CD8-positive, alpha-beta memory T cell (primary cell): ENCODE measurements around the gene OSMR. TPM values are rescaled to one million over a fixed set of nuclear protein-coding genes. Genes with fewer than 3 reads are reported as not detected.
A peak's percentile ranks its signal among the peaks of the same experiment; 100 is the strongest.

Source experiments
- CTCF ChIA-PET: fragments of 350-600 bp; sonication (Branson Sonifier 250); formaldehyde crosslinking; loops from one replicate; lab custom pipeline; 2021; ENCODE audit warnings: antibody characterized with exemption; lab: Charles Lee
- POLR2A ChIA-PET: fragments of 350-600 bp; sonication (Branson Sonifier 250); formaldehyde crosslinking; loops from one replicate; lab custom pipeline; 2021; ENCODE audit warnings: antibody characterized with exemption; lab: Charles Lee
- DNase-seq, 5 donors: peaks; one replicate each; pipeline versions ENCODE4 v3.0.0 to v3.0.0-alpha.2; 2020 to 2022; ENCODE audit warnings: mixed read lengths in 1 of 5
- H3K27ac ChIP-seq: one replicate; pipeline ENCODE4 v1.7.0; 2013; ENCODE audit warnings: low read depth, mild to moderate bottlenecking, low read length, moderate library complexity
- H3K27me3 ChIP-seq: 2 replicates; pipeline ENCODE4 v1.7.0; 2013; ENCODE audit warnings: low read length, mild to moderate bottlenecking; ENCODE audit not compliant: insufficient read depth, poor library complexity, severe bottlenecking
- H3K36me3 ChIP-seq: 2 replicates; pipeline ENCODE4 v1.7.0; 2013; ENCODE audit warnings: mild to moderate bottlenecking, low read length, moderate library complexity; ENCODE audit not compliant: insufficient read depth
- H3K4me1 ChIP-seq: 2 replicates; pipeline ENCODE4 v1.7.0; 2013; ENCODE audit warnings: mild to moderate bottlenecking, low read length, moderate library complexity; ENCODE audit not compliant: insufficient read depth
- H3K4me3 ChIP-seq: 2 replicates; pipeline ENCODE4 v1.7.0; 2013; ENCODE audit warnings: mild to moderate bottlenecking, low read length
- H3K9me3 ChIP-seq: 2 replicates; pipeline ENCODE4 v1.7.0; 2013; ENCODE audit warnings: mild to moderate bottlenecking, low read length
- H3K27ac Mint-ChIP-seq, 8 donors: one replicate each; pipeline ENCODE4 v1.8.0; 2020 to 2021; ENCODE audit warnings: mixed read lengths in 8 of 8, mild to moderate bottlenecking in 6 of 8, inconsistent platforms in 3 of 8, moderate library complexity in 3 of 8
- H3K27me3 Mint-ChIP-seq, 2 donors: one replicate each; pipeline ENCODE4 v1.8.0; 2020 to 2021; ENCODE audit warnings: mixed read lengths in 2 of 2, mild to moderate bottlenecking in 1 of 2, moderate library complexity in 1 of 2
- H3K36me3 Mint-ChIP-seq, 3 donors: one replicate each; pipeline ENCODE4 v1.8.0; 2020 to 2021; ENCODE audit warnings: mixed read lengths in 3 of 3, inconsistent platforms in 1 of 3, mild to moderate bottlenecking in 1 of 3
- H3K4me1 Mint-ChIP-seq, 3 donors: one replicate each; pipeline ENCODE4 v1.8.0; 2020 to 2021; ENCODE audit warnings: mixed read lengths in 3 of 3, inconsistent platforms in 1 of 3, mild to moderate bottlenecking in 1 of 3
- H3K4me3 Mint-ChIP-seq, 7 donors: one replicate each; pipeline ENCODE4 v1.8.0; 2020 to 2021; ENCODE audit warnings: mixed read lengths in 7 of 7, mild to moderate bottlenecking in 6 of 7, moderate library complexity in 4 of 7, inconsistent platforms in 2 of 7
- H3K9me3 Mint-ChIP-seq, 5 donors: one replicate each; pipeline ENCODE4 v1.8.0; 2020 to 2022; ENCODE audit warnings: mixed read lengths in 5 of 5, mild to moderate bottlenecking in 3 of 5, moderate library complexity in 2 of 5, inconsistent platforms in 1 of 5
- polyA plus RNA-seq: library from polyadenylated mRNA; unstranded; fragments of 300-500 nt; fragmentation: Illumina TruSeq; gene quantifications from one replicate; pipeline ENCODE4 v1.2.3, GENCODE V29; 2021
- total RNA-seq, 2 experiments: library from RNA; stranded (reverse); gene quantifications; one replicate each; pipeline ENCODE4 v1.2.3, GENCODE V29; 2021

The OSMR gene
- total and polyA plus RNA-seq, 3 experiments from 2014 or later = not detected

DNA sequence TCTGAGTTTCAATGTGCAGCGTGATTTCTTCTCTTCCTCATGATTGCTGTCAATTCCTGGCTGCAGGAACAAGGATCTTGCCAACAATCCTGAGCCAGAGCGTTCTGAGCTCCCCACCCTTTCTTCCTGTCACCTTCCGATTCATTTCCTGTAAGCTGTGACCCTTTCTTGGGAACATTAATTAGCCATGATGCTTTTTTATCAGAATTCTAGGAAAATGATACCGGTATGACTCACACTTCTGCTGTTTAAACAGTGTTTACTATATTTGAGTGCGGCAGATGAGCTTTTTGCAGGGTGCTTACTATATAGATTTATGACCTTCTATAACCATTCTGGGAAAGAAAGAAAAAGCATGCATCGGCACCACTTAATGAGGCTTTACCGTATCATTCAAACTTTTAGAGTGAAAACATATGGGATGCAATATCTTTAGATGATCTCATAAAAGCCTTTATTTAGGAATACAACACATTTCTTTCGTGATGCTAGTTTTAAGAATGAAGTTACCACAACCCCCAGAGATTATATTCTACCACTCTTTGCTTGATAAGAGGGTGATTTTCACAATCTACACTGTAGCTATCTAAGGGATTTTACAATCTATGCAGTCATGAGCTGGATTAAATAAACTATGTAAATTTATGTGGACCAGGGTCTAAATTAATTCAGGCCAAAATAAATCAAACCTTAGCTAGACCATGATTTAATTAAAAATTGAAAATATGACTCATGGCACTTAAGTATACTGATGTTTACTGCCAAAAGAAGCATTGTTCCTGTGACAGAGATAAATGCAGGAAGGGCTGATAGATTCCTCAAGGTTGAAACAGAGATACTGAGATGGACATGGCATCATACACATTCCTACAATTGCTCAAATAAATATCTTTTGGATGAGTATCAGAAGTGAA is 38.0 kb upstream of the OSMR start:
- CTCF ChIA-PET = no interaction called here
- no peaks in the 10 kb centered on the region for H3K4me1 ChIP-seq
- Mint-ChIP-seq H3K27me3 (peaks cover 15 to 38% of the 10 kb centered on the region in 2 donors), H3K9me3 (peaks cover 0 to 2% (median 0%) of the 10 kb centered on the region in 5 donors), H3K4me1 (no peaks in the 10 kb centered on the region), H3K4me3 (no peak overlapping the region), H3K36me3 (no peaks in the 10 kb centered on the region), H3K27ac (no peak overlapping the region)
- DNase-seq = no peak
- no peaks in the 10 kb centered on the region for H3K9me3 ChIP-seq
- H3K27me3 ChIP-seq = no peaks in the 10 kb centered on the region
- POLR2A ChIA-PET = no interaction called here
- no peaks in the 10 kb centered on the region for H3K36me3 ChIP-seq
- no peak overlapping the region for H3K4me3 ChIP-seq
- no peak overlapping the region for H3K27ac ChIP-seq

DNA sequence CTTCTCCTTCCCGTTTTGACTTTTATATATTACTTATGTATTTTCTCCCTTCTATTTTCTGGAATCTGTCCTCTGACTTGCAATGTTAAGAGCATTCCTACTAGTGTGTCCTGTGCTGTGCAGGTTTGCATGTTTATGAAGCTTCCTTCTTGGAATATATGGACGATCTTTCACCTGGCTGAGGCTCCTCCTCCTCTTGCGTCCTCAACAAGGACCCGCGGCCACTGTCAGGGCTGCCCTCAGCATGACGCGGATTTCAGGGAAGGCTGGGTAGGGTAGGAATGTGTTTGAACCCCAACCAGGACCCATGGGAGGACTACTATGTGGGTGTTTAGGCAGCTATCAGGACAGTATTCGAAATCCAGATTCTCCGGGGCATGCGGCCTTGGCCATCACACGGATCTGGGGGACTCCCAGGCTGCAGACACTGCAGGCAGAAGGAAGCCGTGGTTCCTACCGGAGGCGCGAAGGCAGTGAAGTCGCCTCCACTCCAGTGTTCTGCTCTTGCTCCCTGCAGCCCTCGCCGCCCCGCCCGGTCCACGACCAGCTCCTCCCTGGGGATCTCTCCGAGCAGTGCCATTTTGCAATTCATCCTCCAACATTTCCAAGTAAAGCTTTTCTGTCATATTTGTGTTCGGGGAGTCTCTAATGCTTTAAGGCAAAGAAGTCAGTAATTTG is 37.0 kb upstream of the OSMR start:
- ChIA-PET POLR2A (no interaction called here), CTCF (no interaction called here)
- Histone ChIP-seq H3K36me3 (no peaks in the 10 kb centered on the region), H3K4me3 (no peak overlapping the region), H3K9me3 (no peaks in the 10 kb centered on the region), H3K27ac (no peak overlapping the region), H3K4me1 (no peaks in the 10 kb centered on the region), H3K27me3 (no peaks in the 10 kb centered on the region)
- DNase-seq = no peak
- Mint-ChIP-seq H3K4me1 (no peaks in the 10 kb centered on the region), H3K27me3 (peaks cover 15 to 42% of the 10 kb centered on the region in 2 donors), H3K27ac (no peak overlapping the region), H3K36me3 (no peaks in the 10 kb centered on the region), H3K9me3 (peaks cover 0 to 2% (median 0%) of the 10 kb centered on the region in 5 donors), H3K4me3 (no peak overlapping the region)

DNA sequence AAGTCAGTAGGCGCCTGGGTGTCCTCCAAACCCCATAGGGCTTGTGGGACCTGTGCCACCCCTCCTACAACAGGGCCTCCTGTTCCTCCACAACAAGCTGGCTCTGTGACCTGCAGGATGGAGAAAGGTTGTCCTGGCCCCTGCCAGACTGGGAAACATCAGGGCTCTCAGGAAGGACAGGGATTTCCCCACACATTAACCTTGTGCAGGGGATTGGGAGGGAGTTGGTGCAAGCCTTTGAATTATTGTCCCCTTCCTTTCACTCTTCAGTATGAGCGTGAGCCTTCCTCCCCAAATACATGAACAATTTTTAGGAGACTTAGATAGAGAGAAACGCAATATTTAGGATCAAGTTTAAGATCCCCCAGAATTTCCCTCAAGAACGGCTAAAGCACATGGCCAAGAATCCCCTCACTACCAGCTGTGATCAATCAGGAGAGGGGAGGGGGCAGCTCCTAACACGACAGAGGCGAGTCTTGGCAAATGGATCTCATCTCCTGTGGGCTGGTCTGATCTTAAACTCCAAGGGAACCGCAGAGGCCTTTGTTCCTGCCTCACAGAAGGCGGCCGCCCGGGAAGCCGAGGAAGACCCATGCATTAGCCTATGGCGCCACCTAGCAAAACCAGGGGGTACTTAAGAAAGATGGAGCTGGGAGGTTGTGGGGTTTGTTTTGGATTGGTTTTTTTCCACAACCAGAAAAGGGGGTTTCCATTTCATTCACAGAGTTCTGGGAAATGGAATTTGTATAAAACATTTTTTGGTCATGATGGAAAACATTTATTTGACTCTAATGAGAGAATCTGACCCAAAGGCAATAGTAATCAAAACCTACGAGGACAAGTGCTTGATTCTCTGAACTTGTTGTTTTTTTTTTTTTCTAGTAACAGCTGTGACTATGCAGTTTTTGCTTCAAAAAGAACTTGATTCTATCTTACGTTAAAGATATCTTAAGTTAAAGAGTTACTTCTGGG is 36.1 kb upstream of the OSMR start:
- H3K36me3 ChIP-seq = no peaks in the 10 kb centered on the region
- Mint-ChIP-seq H3K27ac (no peak overlapping the region), H3K4me3 (no peak overlapping the region), H3K36me3 (no peaks in the 10 kb centered on the region), H3K9me3 (peaks cover 0 to 2% (median 0%) of the 10 kb centered on the region in 5 donors), H3K4me1 (no peaks in the 10 kb centered on the region), H3K27me3 (peaks cover 15 to 44% of the 10 kb centered on the region in 2 donors)
- POLR2A ChIA-PET = interaction anchor here (0.6 kb wide), 1 partner anchor 395 kb away, joined by 3 read pairs; no protein-coding TSS in a partner anchor
- H3K9me3 ChIP-seq = no peaks in the 10 kb centered on the region
- no peak overlapping the region for H3K27ac ChIP-seq
- H3K4me3 ChIP-seq = no peak overlapping the region
- peak in 3 of 5 donors; percentile 4 to 13 (median 9) for DNase-seq
- H3K27me3 ChIP-seq = no peaks in the 10 kb centered on the region
- no peaks in the 10 kb centered on the region for H3K4me1 ChIP-seq
- CTCF ChIA-PET = no interaction called here

DNA sequence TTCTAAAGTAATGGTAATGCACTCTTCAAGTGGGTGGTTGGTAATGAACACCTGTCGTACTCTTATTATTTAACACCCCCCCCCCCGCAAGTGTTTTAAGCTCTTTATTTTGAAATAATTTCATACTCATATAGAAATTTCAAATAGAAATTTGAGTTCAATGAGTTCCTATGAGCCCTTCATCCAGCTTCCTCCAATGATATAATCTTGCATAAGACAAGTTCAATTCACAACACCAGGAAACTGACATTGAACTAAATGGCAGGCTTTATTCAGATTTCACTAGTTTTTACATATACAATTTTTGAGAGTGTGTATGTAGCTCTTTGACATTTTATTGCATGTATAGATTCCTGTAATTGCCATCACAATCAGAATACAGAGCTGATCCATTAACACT is 30.9 kb upstream of the OSMR start:
- Histone ChIP-seq H3K27me3 (no peaks in the 10 kb centered on the region), H3K4me1 (no peaks in the 10 kb centered on the region), H3K36me3 (no peaks in the 10 kb centered on the region), H3K9me3 (no peaks in the 10 kb centered on the region), H3K4me3 (no peak overlapping the region), H3K27ac (no peak overlapping the region)
- CTCF ChIA-PET = no interaction called here
- Mint-ChIP-seq H3K36me3 (no peaks in the 10 kb centered on the region), H3K27me3 (peaks cover 15 to 58% of the 10 kb centered on the region in 2 donors), H3K4me1 (no peaks in the 10 kb centered on the region), H3K9me3 (no peaks in the 10 kb centered on the region), H3K4me3 (no peak overlapping the region), H3K27ac (no peak overlapping the region)
- no peak for DNase-seq
- POLR2A ChIA-PET = interaction anchor here (0.6 kb wide), 1 partner anchor 1873 kb away, joined by 3 read pairs; no protein-coding TSS in a partner anchor

DNA sequence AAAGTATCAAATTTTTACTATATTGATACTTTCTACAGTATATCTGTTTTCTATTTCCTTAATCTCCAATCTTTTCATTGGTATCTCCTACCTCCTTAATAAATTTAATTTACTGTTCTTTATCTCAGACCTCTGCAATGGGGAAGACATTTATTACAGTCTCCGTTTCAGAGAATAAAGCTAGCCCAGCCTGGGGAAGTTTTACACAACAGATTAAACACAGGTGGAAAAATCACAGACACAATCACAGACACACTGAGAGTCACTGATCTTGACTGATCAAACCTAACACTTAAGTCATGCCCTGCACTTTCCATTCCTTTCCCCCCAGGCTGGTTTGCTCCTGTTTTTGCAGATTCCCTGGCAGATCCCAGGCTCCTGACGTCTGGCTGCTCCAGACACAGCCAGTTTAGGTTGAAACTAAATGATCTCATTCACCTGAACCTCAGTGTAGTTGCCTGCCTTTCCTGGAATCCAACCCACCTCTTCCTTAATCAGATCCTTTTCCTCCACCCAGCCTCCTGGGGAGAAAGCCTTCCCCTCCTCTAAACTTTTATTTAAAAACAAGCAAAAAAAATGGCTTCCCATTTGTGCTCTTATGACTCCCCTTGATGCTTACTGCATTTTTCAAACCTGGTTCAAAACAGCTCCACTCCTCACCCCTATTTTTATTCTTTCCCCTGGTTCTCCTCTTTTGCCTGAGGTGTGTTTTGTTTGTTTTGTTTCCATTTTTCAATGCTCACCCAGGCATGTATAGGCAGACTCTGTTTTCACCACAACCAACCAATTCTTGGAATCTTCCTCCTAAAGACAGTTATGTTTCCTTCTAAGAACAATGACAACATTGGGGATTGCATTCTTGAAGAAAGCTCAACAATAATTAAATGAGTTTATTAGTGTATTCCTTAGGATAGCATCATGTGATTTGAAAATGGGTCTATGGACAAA is 29.5 kb upstream of the OSMR start:
- Histone ChIP-seq H3K9me3 (no peaks in the 10 kb centered on the region), H3K27ac (no peak overlapping the region), H3K27me3 (no peaks in the 10 kb centered on the region), H3K36me3 (no peaks in the 10 kb centered on the region), H3K4me1 (no peaks in the 10 kb centered on the region), H3K4me3 (no peak overlapping the region)
- H3K36me3 Mint-ChIP-seq = no peaks in the 10 kb centered on the region
- no peaks in the 10 kb centered on the region for H3K9me3 Mint-ChIP-seq
- CTCF ChIA-PET = interaction anchor here (1.0 kb wide), 1 partner anchor 18 kb away, joined by 4 read pairs; no protein-coding TSS in a partner anchor
- peaks cover 12 to 49% of the 10 kb centered on the region in 2 donors for H3K27me3 Mint-ChIP-seq
- no peak overlapping the region for H3K4me3 Mint-ChIP-seq
- POLR2A ChIA-PET = no interaction called here
- no peak overlapping the region for H3K27ac Mint-ChIP-seq
- no peak for DNase-seq
- no peaks in the 10 kb centered on the region for H3K4me1 Mint-ChIP-seq

DNA sequence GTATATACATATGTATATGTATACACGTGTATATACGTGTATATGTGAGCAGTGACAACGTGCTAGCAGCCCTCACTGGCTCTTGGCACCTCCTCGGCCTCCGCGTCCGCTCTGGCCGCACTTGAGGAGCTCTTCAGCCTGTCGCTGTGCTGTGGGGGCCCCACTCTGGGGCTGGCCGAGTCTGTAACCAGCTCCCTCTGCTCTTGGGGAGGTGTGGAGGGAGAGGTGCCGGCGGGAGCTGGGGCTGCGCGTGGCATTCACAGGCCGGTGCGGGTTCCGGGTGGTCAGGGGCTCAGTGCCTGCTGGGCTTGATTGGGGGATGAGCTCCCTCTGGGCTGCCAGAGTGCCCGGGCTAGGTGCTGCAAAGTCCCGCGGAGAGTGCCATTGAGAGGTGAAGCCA is 24.1 kb upstream of the OSMR start:
- Mint-ChIP-seq H3K27me3 (peaks cover 7 to 30% of the 10 kb centered on the region in 2 donors), H3K36me3 (no peaks in the 10 kb centered on the region), H3K4me1 (no peaks in the 10 kb centered on the region), H3K4me3 (no peak overlapping the region), H3K9me3 (peaks cover 0 to 3% (median 0%) of the 10 kb centered on the region in 5 donors), H3K27ac (no peak overlapping the region)
- ChIA-PET CTCF (interaction anchor here (1.2 kb wide), 1 partner anchor 16 kb away, joined by 3 read pairs; no protein-coding TSS in a partner anchor), POLR2A (no interaction called here)
- no peaks in the 10 kb centered on the region for H3K4me1 ChIP-seq
- no peak for DNase-seq
- no peaks in the 10 kb centered on the region for H3K9me3 ChIP-seq
- no peak overlapping the region for H3K27ac ChIP-seq
- no peak overlapping the region for H3K4me3 ChIP-seq
- no peaks in the 10 kb centered on the region for H3K36me3 ChIP-seq
- H3K27me3 ChIP-seq = no peaks in the 10 kb centered on the region

DNA sequence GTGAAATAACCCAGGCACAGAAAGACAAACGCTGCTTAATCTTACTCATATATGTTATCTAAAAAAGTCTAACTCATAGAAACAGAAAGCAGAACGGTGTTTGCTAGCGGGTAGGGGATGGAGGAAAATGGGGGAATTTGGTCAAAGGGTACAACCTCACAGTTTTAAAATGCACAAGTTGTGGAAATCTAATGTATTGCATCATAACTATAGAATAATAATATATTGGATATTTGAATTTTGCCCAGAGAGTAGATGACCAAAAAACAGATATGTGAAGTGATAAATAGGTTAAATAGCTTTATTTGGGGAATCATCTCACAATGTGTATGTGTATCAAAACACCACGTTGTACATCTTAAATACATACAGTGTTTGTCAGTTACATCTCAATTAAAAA is 22.3 kb upstream of the OSMR start:
- CTCF ChIA-PET = no interaction called here

More for the DNA sequence above, 22.3 kb upstream of the OSMR start:
- H3K4me3 ChIP-seq = no peak overlapping the region
- DNase-seq = no peak
- Mint-ChIP-seq H3K36me3 (no peaks in the 10 kb centered on the region), H3K4me3 (no peak overlapping the region), H3K4me1 (no peaks in the 10 kb centered on the region), H3K9me3 (peaks cover 0 to 3% (median 0%) of the 10 kb centered on the region in 5 donors), H3K27me3 (peaks cover 3 to 23% of the 10 kb centered on the region in 2 donors), H3K27ac (no peak overlapping the region)
- H3K36me3 ChIP-seq = no peaks in the 10 kb centered on the region
- H3K4me1 ChIP-seq = no peaks in the 10 kb centered on the region
- POLR2A ChIA-PET = no interaction called here
- no peak overlapping the region for H3K27ac ChIP-seq
- no peaks in the 10 kb centered on the region for H3K27me3 ChIP-seq
- H3K9me3 ChIP-seq = no peaks in the 10 kb centered on the region
